Subcutaneous adipose tissue (tissue), 4 donors: ENCODE data around the gene RELL1. TPM values are rescaled to one million over a fixed set of nuclear protein-coding genes. Genes with fewer than 3 reads are reported as not detected.

Experiments used
- total RNA-seq, 4 donors: library from RNA; depleted of rRNA; stranded (reverse); fragments of >200 nt; gene quantifications; one replicate each; pipeline ENCODE4 v1.1.0, GENCODE V29; 2016
- TF ChIP-seq, protein P1 (sequence below): fragments of 450-650 bp; IDR thresholded peaks from one replicate; pipeline ENCODE4 v1.5.1; 2016; ENCODE audit warnings: low read depth, mild to moderate bottlenecking, control low read depth, antibody characterized with exemption, moderate library complexity

The RELL1 gene
- total RNA-seq, 4 donors from 2014 or later: 56.7 to 124 (median 74.5) TPM

DNA sequence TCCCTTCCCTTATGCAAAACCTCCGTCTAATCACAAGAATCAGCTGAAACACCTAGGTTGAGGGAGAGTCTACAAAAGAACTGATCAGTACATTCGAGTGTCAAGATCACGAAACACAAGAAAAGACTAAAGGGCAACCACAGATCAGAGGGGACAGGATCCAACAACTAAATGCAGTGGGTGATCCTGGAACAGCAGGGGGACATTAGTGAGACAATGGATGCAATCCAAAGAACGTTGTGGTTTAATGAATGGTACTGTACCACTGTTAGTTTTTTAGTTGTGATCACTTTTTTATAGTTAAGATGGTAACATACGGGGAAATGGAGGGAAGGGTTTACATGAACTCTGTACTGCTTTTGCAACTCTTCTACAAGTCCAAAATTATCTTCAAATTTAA lies 79.2 kb downstream of the RELL1 start:
- TF ChIP-seq, protein P1, sequence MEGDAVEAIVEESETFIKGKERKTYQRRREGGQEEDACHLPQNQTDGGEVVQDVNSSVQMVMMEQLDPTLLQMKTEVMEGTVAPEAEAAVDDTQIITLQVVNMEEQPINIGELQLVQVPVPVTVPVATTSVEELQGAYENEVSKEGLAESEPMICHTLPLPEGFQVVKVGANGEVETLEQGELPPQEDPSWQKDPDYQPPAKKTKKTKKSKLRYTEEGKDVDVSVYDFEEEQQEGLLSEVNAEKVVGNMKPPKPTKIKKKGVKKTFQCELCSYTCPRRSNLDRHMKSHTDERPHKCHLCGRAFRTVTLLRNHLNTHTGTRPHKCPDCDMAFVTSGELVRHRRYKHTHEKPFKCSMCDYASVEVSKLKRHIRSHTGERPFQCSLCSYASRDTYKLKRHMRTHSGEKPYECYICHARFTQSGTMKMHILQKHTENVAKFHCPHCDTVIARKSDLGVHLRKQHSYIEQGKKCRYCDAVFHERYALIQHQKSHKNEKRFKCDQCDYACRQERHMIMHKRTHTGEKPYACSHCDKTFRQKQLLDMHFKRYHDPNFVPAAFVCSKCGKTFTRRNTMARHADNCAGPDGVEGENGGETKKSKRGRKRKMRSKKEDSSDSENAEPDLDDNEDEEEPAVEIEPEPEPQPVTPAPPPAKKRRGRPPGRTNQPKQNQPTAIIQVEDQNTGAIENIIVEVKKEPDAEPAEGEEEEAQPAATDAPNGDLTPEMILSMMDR: no peak

DNA sequence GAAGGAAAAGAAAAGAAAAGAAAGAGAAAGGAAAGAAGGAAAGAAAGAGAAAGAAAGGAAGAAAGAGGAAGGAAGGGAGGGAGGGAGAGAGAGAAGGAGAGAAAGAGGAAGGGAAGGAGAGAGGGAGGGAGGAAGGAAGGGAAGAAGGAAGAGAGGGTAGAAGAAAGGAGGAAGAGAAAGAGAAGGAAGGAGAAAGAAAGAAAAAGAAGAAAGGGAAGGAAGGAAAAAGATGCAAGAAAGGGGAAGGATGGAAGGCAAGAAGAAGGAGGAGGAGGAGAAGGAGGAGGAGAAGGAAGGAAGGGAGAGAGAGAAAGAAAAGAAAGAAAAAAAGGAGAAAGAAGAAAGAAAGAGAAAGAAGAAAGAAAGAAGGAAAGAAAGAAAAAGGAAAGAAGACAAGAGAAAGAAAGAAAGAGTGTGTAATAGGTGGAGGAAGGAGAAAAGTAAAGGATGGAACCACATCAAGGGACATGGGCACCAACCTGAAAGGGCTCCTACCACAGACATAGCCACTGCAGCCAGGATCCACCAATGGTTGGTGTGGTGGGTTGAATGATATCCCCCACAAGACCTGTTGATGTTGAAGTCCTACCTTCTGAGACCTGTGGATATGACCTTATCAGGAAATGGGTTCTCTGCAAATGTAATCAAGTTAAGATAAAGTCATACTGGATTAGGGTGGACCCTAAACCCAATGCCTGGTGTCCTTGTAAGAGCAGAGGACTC lies 80.2 kb downstream of the RELL1 start:
- TF ChIP-seq, protein P1: no peak

DNA sequence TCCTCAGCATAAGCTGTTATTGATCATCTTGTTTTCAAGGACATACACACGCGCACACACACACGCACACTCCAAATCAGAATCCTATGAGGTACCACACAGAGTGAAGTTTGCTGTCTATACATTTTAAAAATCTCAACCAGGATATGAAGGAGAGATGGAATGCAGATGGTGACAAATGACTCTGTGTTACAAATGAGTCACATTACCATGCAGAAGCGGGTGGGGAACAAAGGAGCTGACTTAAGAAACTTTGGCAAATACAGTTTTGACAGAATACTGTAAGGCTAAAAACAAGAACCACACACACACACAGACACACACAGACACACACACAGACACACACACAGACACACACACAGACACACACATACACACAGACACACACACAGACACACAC lies 81.7 kb downstream of the RELL1 start:
- TF ChIP-seq, protein P1: no peak

DNA sequence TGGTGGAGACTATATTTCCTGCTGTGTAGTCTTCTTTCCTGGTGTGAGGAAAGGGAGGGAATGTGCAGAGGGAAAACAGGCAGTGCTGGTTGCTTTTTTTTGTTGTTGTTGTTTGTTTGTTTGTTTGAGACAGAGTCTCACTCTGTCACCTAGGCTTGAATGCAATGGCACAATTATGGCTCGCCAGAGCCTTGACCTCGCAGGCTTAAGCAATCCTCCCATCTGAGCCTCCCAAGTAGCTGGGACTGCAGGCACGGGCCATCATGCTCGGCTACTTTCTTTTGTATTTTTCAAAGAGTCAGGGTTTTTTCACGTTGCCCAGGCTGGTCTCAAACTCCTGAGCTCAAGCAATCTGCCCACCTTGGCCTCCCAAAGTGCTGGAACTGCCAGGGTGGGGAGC lies 82.5 kb downstream of the RELL1 start:
- TF ChIP-seq, protein P1: no peak

- TF ChIP-seq, protein P1: no peak
These were observed 83.1 kb downstream of the RELL1 start for GRCh38 chr4:37603070-37603468.

GRCh38 chr4:37602454-37603069 lies 83.6 kb downstream of the RELL1 start:
- TF ChIP-seq, protein P1: no peak

DNA sequence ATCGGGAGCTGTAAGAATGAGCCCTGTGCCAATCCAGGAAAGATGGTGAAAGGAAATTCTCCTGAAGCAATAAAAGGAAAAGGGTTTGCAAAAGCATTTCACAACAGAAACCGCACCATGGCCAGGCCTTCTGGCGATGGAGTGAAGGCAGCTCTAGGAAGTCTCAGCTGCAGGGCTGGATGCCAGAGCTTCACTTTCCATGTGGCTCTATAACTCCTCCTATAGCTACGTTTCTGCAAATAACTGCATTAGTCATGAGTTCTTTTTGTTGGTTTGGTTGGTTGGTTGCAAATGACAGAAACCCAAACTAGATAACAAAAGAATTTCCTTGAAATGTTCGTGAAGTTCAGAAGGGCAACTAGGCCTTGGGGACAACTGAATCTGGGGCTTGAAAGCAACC lies 84.6 kb downstream of the RELL1 start:
- TF ChIP-seq, protein P1: no peak
